AG04450 (cell line): ENCODE data around the gene PAWR. TPM values are rescaled to one million over a fixed set of nuclear protein-coding genes. Genes with fewer than 3 reads are reported as not detected.

Experiments used
- CTCF ChIA-PET: fragments of 300-600, 350-600 bp; formaldehyde crosslinking; extraction: SDS; loops from one replicate; lab custom pipeline; 2022; ENCODE audit warnings: antibody characterized with exemption, inconsistent platforms; lab: Charles Lee
- POLR2A ChIA-PET: fragments of 350-600 bp; formaldehyde crosslinking; extraction: SDS; loops from one replicate; lab custom pipeline; 2021; ENCODE audit warnings: antibody characterized with exemption, inconsistent platforms; lab: Yijun Ruan, JAX
- DNase-seq: peaks from one replicate; pipeline ENCODE4 v3.0.0-alpha.2; 2011; ENCODE audit warnings: low read depth, low spot score
- H3K27ac ChIP-seq: one replicate; pipeline ENCODE4 v1.5.1; 2012; ENCODE audit warnings: low read depth, low read length, control low read depth
- H3K27me3 ChIP-seq: one replicate; pipeline ENCODE4 v1.6.0; 2012; ENCODE audit warnings: low read length; ENCODE audit not compliant: control insufficient read depth, insufficient read depth
- H3K4me3 ChIP-seq: 2 replicates; pipeline ENCODE4 v1.5.1; 2011; ENCODE audit warnings: mild to moderate bottlenecking, low read depth, low read length, control low read depth
- H3K9me3 ChIP-seq: 2 replicates; pipeline ENCODE4 v1.5.1; 2012; ENCODE audit warnings: low read length; ENCODE audit not compliant: control insufficient read depth, insufficient read depth
- polyA plus RNA-seq: library from polyadenylated mRNA; depleted of rRNA; stranded (reverse); fragments of >200 nt; gene quantifications from 2 replicates; pipeline ENCODE4 v1.2.3, GENCODE V29; 2011
- TF ChIP-seq, protein P1 (sequence below): IDR thresholded peaks from 2 replicates; pipeline ENCODE4 v1.5.1; 2011; ENCODE audit warnings: low read depth, low read length, control low read depth, inconsistent platforms

Gene PAWR
- polyA plus RNA-seq, 1 experiment: 15.7 TPM

GRCh38 chr12:79619872-79620562, 70.7 kb downstream of the PAWR start:
- no peaks in the 10 kb centered on the region for H3K9me3 ChIP-seq
- no peak for DNase-seq
- POLR2A ChIA-PET: no interaction called here
- TF ChIP-seq, protein P1, sequence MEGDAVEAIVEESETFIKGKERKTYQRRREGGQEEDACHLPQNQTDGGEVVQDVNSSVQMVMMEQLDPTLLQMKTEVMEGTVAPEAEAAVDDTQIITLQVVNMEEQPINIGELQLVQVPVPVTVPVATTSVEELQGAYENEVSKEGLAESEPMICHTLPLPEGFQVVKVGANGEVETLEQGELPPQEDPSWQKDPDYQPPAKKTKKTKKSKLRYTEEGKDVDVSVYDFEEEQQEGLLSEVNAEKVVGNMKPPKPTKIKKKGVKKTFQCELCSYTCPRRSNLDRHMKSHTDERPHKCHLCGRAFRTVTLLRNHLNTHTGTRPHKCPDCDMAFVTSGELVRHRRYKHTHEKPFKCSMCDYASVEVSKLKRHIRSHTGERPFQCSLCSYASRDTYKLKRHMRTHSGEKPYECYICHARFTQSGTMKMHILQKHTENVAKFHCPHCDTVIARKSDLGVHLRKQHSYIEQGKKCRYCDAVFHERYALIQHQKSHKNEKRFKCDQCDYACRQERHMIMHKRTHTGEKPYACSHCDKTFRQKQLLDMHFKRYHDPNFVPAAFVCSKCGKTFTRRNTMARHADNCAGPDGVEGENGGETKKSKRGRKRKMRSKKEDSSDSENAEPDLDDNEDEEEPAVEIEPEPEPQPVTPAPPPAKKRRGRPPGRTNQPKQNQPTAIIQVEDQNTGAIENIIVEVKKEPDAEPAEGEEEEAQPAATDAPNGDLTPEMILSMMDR: no peak
- H3K27ac ChIP-seq: no peak overlapping the region
- H3K27me3 ChIP-seq: no peaks in the 10 kb centered on the region
- no peak overlapping the region for H3K4me3 ChIP-seq
- CTCF ChIA-PET: interaction anchor here (1.0 kb wide), 1 partner anchor 118 kb away, joined by 14 read pairs; no protein-coding TSS in a partner anchor

DNA sequence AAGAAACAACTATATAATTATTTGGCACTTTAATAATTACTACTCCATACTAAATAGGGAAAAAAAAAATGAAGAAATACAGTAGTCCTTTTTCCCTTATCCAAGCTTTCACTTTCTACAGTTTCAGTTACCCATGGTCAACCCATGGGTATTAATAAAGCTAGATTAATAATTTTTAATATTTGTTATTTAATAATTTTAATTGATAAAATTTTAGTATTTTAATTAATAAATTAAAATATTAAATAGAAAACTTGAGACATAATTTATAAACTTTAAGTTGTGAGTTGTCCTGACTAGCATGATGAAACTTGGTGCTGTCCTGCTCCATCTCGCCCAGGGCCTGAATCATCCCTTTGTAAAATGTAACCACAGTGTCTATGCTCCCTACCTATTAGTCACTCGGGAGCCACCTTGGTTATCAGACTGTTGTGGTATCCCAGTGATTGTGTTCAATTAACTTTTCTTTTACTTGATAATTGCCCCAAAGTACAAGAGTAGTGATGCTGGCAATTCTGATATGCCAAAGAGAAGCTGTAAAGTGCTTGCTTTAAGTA, 71.8 kb downstream of the PAWR start:
- H3K4me3 ChIP-seq: no peak overlapping the region
- DNase-seq: no peak
- ChIA-PET CTCF (no interaction called here), POLR2A (no interaction called here)
- no peaks in the 10 kb centered on the region for H3K9me3 ChIP-seq
- TF ChIP-seq, protein P1: no peak
- H3K27ac ChIP-seq: no peak overlapping the region
- no peaks in the 10 kb centered on the region for H3K27me3 ChIP-seq

- Histone ChIP-seq H3K27me3 (no peaks in the 10 kb centered on the region), H3K27ac (no peak overlapping the region), H3K9me3 (no peaks in the 10 kb centered on the region), H3K4me3 (no peak overlapping the region)
- POLR2A ChIA-PET: no interaction called here
- CTCF ChIA-PET: interaction anchor here (0.6 kb wide), 1 partner anchor 21 kb away, joined by 4 read pairs; no protein-coding TSS in a partner anchor
- TF ChIP-seq, protein P1: no peak
- no peak for DNase-seq
Observed at GRCh38 chr12:79617696-79618095, 73.1 kb downstream of the PAWR start.

DNA sequence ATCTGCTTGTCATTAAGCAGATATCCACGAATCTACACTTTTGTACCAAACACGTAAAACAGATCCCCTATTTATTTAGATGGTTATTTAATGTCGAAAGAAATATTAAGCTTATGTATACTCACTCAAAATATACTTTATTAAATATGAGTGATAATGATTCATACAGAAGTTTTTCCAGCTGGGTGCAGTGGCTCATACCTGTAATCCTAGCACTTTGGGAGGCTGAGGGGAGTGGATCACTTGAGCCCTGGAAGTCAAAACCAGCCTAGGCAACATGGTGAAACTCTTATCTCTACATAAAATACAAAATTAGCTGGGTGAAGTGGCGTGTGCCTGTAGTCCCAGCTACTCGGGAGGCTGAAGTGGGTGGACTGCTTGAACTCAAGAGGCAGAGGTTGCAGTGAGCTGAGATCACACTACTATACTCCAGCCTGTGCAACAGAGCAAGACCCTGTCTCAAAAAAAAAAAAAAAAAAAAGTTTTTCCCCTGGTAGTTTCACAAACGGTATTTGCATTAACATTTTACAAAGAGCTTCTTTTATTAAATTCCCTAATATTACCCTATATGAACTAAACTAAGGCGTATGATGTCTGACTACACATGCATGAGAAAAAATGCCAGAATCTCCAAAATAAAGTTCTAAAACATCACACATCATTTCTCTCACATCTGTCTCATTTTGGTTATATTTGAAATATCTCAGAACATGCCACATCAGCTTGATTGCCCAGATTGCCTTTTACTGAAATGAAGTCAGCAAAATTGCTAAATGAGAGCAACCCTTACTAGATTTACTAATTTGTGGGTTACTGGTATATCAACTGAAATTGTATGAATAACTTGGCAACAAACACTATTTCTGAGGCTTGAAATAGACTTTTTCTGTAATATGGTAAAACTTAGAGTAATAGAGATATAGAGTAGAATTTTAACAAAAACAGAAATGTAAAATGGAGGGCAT, 74.9 kb downstream of the PAWR start:
- TF ChIP-seq, protein P1: no peak
- Histone ChIP-seq H3K27ac (no peak overlapping the region), H3K27me3 (no peaks in the 10 kb centered on the region), H3K9me3 (no peaks in the 10 kb centered on the region), H3K4me3 (no peak overlapping the region)
- ChIA-PET POLR2A (no interaction called here), CTCF (interaction anchor here (0.6 kb wide), 2 partner anchors 620 to 1222 kb away, joined by 4 read pairs; no protein-coding TSS in a partner anchor)
- no peak for DNase-seq
